A549 treated with GW870086 at 1 μM for 4 hours (cell line): Measurements from ENCODE around the gene TCFL5. TPM values are rescaled to one million over a fixed set of nuclear protein-coding genes. Genes with fewer than 3 reads are reported as not detected.

Source experiments
- total RNA-seq: library from RNA; stranded (reverse); fragments of 200-300 nt; extraction: Qiagen RNA extraction; gene quantifications from 5 replicates; pipeline ENCODE4 v1.2.3, GENCODE V29; 2022; ENCODE audit warnings: low read depth

The TCFL5 gene
- 3.1 to 4.1 TPM (median 4.0 TPM) in 5 replicates for total RNA-seq

DNA sequence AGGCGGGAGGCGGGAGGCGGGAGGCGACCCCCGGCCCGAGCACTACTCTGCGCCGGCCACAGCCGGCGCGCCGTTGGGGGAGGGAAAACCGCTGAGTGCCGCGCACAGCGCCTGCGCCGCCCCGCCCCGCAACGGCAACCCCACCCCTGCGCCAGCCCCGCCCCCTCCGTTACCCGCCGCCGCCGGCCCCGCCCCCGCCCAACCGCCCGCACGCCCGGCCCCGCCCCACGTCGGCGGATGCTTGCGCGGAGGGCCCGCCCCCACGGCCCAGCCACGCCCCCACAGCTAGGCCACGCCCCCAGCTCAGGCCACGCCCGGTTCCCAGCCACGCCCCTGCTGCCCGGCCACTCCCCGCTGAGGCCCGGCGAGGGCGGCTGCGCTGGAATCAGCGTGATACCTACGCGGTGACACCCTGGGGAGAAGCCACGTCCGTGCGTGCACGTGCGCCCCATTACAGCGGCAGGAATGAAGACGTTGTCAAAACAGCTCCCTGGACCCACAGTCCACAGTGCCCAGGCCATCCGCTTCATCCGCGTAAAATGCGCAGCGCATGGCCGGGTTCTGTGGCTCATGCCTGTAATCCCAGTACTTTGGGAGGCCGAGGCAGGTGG, at the start of gene TCFL5:
Gene TCFL5, minus strand, starts transcription at position 97 of the 611 bp plus-strand sequence. CDS start 152 bp downstream, outside the sequence.

GRCh38 chr20:62816884-62817873, 44.4 kb downstream of the TCFL5 start, which contains the start of gene COL9A3:
Gene COL9A3, plus strand, starts transcription at chr20:62817050. Its CDS starts 15 bp downstream, at chr20:62817065.

DNA sequence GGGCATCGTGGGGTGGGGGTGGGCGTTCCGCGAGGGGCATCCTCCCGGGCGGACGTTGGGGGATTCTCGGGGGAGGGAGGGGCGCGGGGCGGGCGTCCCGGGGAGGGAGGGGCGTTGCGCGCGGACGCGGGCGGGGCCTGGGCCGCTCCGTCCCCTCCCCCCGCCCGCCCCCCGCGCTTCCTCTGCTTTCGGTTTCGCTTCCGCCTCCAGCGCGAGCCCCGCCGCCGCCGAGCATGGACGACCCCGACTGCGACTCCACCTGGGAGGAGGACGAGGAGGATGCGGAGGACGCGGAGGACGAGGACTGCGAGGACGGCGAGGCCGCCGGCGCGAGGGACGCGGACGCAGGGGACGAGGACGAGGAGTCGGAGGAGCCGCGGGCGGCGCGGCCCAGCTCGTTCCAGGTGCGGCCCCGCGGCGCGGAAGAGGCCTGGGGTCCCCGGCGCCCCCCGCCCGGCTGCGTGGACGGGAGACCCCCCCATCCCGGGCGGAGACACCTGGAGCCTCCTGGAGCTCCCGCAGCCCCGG, 56.9 kb downstream of the TCFL5 start, which contains the start of gene OGFR:
Gene OGFR, plus strand, starts transcription at position 209 of the 528 bp plus-strand sequence. Its CDS starts 25 bp downstream, at position 234.

Other genes starting within 250 kb of the TCFL5 start
- 6.8 to 11.9 TPM (median 11.1 TPM) in 5 replicates for gene SLCO4A1, start 219.3 kb downstream of the TCFL5 start, total RNA-seq
- gene NTSR1, start 153.0 kb downstream of the TCFL5 start, total RNA-seq: 0.06 to 0.27 TPM (median 0.07 TPM) in 5 replicates
- 19.2 to 24.0 TPM (median 22.1 TPM) in 5 replicates for gene MRGBP, start 65.3 kb downstream of the TCFL5 start, total RNA-seq
- 40.7 to 46.4 TPM (median 43.3 TPM) in 5 replicates for gene OGFR, start 57.0 kb downstream of the TCFL5 start, total RNA-seq
- gene COL9A3, start 44.8 kb downstream of the TCFL5 start, total RNA-seq: 0.33 to 0.73 TPM (median 0.55 TPM) in 5 replicates
- gene DIDO1, start 64.7 kb upstream of the TCFL5 start, total RNA-seq: 20.3 to 25.3 TPM (median 23.2 TPM) in 5 replicates
- gene GID8, start 76.3 kb upstream of the TCFL5 start, total RNA-seq: 20.4 to 23.9 TPM (median 22.2 TPM) in 5 replicates
- gene SLC17A9, start 90.9 kb upstream of the TCFL5 start, total RNA-seq: 0.09 to 0.19 TPM in 2 of 5 replicates, not detected in the others
- gene BHLHE23, start 145.1 kb upstream of the TCFL5 start, total RNA-seq: not detected in 5 replicates